IMR-90 (cell line): ENCODE data around the gene DSP. TPM values are rescaled to one million over a fixed set of nuclear protein-coding genes. Genes with fewer than 3 reads are reported as not detected.

Experiments
- ATAC-seq: fragments of 200-7000 bp; cut with Tn5 transposase; 2 replicates; pipeline ENCODE4 v1.9.1; 2020; ENCODE audit warnings: low read depth, mild to moderate bottlenecking, moderate library complexity
- BruUV-seq: library from RNA; stranded (reverse); fragments of 400-500 nt; replicated peaks from 2 replicates; lab custom pipeline; 2021; lab: Mats Ljungman, UMichigan
- CTCF ChIA-PET: fragments of 300-600 bp; formaldehyde crosslinking; extraction: SDS; loops from one replicate; lab custom pipeline; 2021; ENCODE audit warnings: antibody characterized with exemption; lab: Yijun Ruan, JAX
- POLR2A ChIA-PET: fragments of 300-600 bp; sonication (Branson Sonifier 250); formaldehyde crosslinking; loops from one replicate; lab custom pipeline; 2022; ENCODE audit warnings: antibody characterized with exemption; ENCODE audit not compliant: unreplicated experiment; lab: Charles Lee
- DNase-seq: peaks from one replicate; pipeline ENCODE4 v3.0.0; 2013
- H2AFZ ChIP-seq: replicated peaks from 2 replicates; pipeline ENCODE3; 2013; ENCODE audit warnings: low read length, mild to moderate bottlenecking; ENCODE audit not compliant: poor library complexity
- H2AK5ac ChIP-seq: 2 replicates; pipeline ENCODE4 v1.6.1; 2013; ENCODE audit warnings: low read depth, low read length, inconsistent platforms
- H2AK9ac ChIP-seq: replicated peaks from 2 replicates; pipeline ENCODE3; 2013; ENCODE audit warnings: mild to moderate bottlenecking, low read depth, low read length, moderate library complexity; ENCODE audit not compliant: poor library complexity
- H2BK120ac ChIP-seq: 2 replicates; pipeline ENCODE4 v1.6.1; 2013; ENCODE audit warnings: low read depth, low read length, inconsistent platforms
- H2BK15ac ChIP-seq: 3 replicates; pipeline ENCODE4 v1.6.1; 2013; ENCODE audit warnings: low read depth, low read length, inconsistent platforms
- H2BK20ac ChIP-seq: 2 replicates; pipeline ENCODE4 v1.6.1; 2013; ENCODE audit warnings: low read depth, mild to moderate bottlenecking, inconsistent platforms, low read length, moderate library complexity
- H2BK5ac ChIP-seq: 2 replicates; pipeline ENCODE4 v1.6.1; 2013; ENCODE audit warnings: mild to moderate bottlenecking, low read depth, low read length, inconsistent platforms; ENCODE audit not compliant: poor library complexity, severe bottlenecking
- H3K14ac ChIP-seq: replicated peaks from 2 replicates; pipeline ENCODE4 v1.6.1; 2013; ENCODE audit warnings: low read depth, low read length, inconsistent platforms
- H3K18ac ChIP-seq: 2 replicates; pipeline ENCODE4 v1.6.1; 2013; ENCODE audit warnings: low read depth, low read length, control low read depth
- H3K23ac ChIP-seq: 2 replicates; pipeline ENCODE4 v1.6.1; 2013; ENCODE audit warnings: low read depth, low read length, inconsistent platforms
- H3K27ac ChIP-seq: 2 replicates; pipeline ENCODE4 v1.5.1; 2013; ENCODE audit warnings: mild to moderate bottlenecking, control low read depth, low read length; ENCODE audit not compliant: insufficient read depth
- H3K27me3 ChIP-seq: 2 replicates; pipeline ENCODE4 v1.6.1; 2013; ENCODE audit warnings: low read length; ENCODE audit not compliant: control insufficient read depth, insufficient read depth
- H3K36me3 ChIP-seq: 2 replicates; pipeline ENCODE4 v1.6.1; 2013; ENCODE audit warnings: low read length, mixed read lengths; ENCODE audit not compliant: control insufficient read depth, insufficient read depth
- H3K4ac ChIP-seq: 2 replicates; pipeline ENCODE4 v1.6.1; 2013; ENCODE audit warnings: low read depth, low read length, inconsistent platforms
- H3K4me1 ChIP-seq: 2 replicates; pipeline ENCODE4 v1.6.1; 2013; ENCODE audit warnings: low read length, mixed read lengths; ENCODE audit not compliant: control insufficient read depth, insufficient read depth
- H3K4me2 ChIP-seq: 2 replicates; pipeline ENCODE4 v1.6.1; 2013; ENCODE audit warnings: low read depth, mild to moderate bottlenecking, control low read depth, low read length, moderate library complexity
- H3K4me3 ChIP-seq: 2 replicates; pipeline ENCODE4 v1.5.1; 2013; ENCODE audit warnings: low read depth, mild to moderate bottlenecking, control low read depth, low read length, moderate library complexity; ENCODE audit not compliant: insufficient read depth
- H3K56ac ChIP-seq: 2 replicates; pipeline ENCODE4 v1.6.1; 2013; ENCODE audit warnings: low read length, inconsistent platforms; ENCODE audit not compliant: insufficient read depth; ENCODE audit errors: extremely low read depth
- H3K79me1 ChIP-seq, 2 experiments: 2 replicates each; pipeline ENCODE4 v1.6.1; 2013; ENCODE audit warnings: low read length in 2 of 2, inconsistent platforms in 1 of 2, low read depth in 1 of 2
- H3K9ac ChIP-seq: 2 replicates; pipeline ENCODE4 v1.6.1; 2013; ENCODE audit warnings: low read depth, low read length, control low read depth
- H3K9me1 ChIP-seq: 2 replicates; pipeline ENCODE4 v1.6.1; 2013; ENCODE audit warnings: low read length, inconsistent platforms; ENCODE audit not compliant: insufficient read depth
- H3K9me3 ChIP-seq: 2 replicates; pipeline ENCODE4 v1.6.1; 2013; ENCODE audit warnings: low read length; ENCODE audit not compliant: control insufficient read depth, insufficient read depth
- H4K20me1 ChIP-seq: 2 replicates; pipeline ENCODE4 v1.6.1; 2013; ENCODE audit warnings: low read length, inconsistent platforms; ENCODE audit not compliant: insufficient read depth
- H4K5ac ChIP-seq: 2 replicates; pipeline ENCODE4 v1.6.1; 2013; ENCODE audit warnings: mild to moderate bottlenecking, low read depth, low read length, control low read depth
- H4K8ac ChIP-seq, 2 experiments: 2 replicates each; pipeline ENCODE4 v1.6.1; 2013; ENCODE audit warnings: low read depth in 2 of 2, low read length in 2 of 2, control low read depth in 1 of 2, inconsistent platforms in 1 of 2
- H4K91ac ChIP-seq: 2 replicates; pipeline ENCODE4 v1.6.1; 2013; ENCODE audit warnings: low read depth, low read length, inconsistent platforms; ENCODE audit not compliant: insufficient read depth
- BHLHE40 ChIP-seq: fragments of 150-350 bp; IDR thresholded peaks from 2 replicates; pipeline ENCODE4 v1.6.1; 2016; ENCODE audit warnings: mild to moderate bottlenecking, low read depth, low read length
- CEBPB ChIP-seq: IDR thresholded peaks from 2 replicates; pipeline ENCODE4 v1.6.1; 2012; ENCODE audit warnings: low read depth, low read length, improper control_type of control experiment
- CHD1 ChIP-seq: IDR thresholded peaks from 2 replicates; pipeline ENCODE4 v1.6.1; 2012; ENCODE audit warnings: low read depth, low read length, improper control_type of control experiment
- CTCF ChIP-seq: conservative IDR thresholded peaks from 2 replicates; pipeline ENCODE4 v1.5.1; 2012; ENCODE audit warnings: mild to moderate bottlenecking, low read depth, low read length, improper control_type of control experiment
- ELK1 ChIP-seq: fragments of 150-350 bp; IDR thresholded peaks from 2 replicates; pipeline ENCODE4 v1.6.1; 2016; ENCODE audit warnings: low read depth, mild to moderate bottlenecking, low read length, moderate library complexity, borderline replicate concordance
- FOS ChIP-seq: fragments of 150-350 bp; IDR thresholded peaks from 2 replicates; pipeline ENCODE4 v1.6.1; 2016; ENCODE audit warnings: low read depth, low read length
- MAFK ChIP-seq: IDR thresholded peaks from 2 replicates; pipeline ENCODE4 v1.6.1; 2012; ENCODE audit warnings: low read depth, low read length, improper control_type of control experiment
- MAZ ChIP-seq: IDR thresholded peaks from 2 replicates; pipeline ENCODE4 v1.6.1; 2012; ENCODE audit warnings: low read depth, mild to moderate bottlenecking, low read length, improper control_type of control experiment, moderate library complexity, borderline replicate concordance
- NFE2L2 ChIP-seq: fragments of 150-350 bp; IDR thresholded peaks from 2 replicates; pipeline ENCODE4 v1.6.1; 2016; ENCODE audit warnings: low read depth, mild to moderate bottlenecking, low read length
- POLR2A ChIP-seq: IDR thresholded peaks from 2 replicates; pipeline ENCODE4 v1.6.1; 2012; ENCODE audit warnings: mild to moderate bottlenecking, low read depth, low read length
- RAD21 ChIP-seq: IDR thresholded peaks from 2 replicates; pipeline ENCODE4 v1.6.1; 2012; ENCODE audit warnings: low read length, improper control_type of control experiment
- RCOR1 ChIP-seq: IDR thresholded peaks from 2 replicates; pipeline ENCODE4 v1.6.1; 2012; ENCODE audit warnings: mild to moderate bottlenecking, low read length, improper control_type of control experiment; ENCODE audit not compliant: insufficient replicate concordance
- RFX5 ChIP-seq: IDR thresholded peaks from 2 replicates; pipeline ENCODE4 v1.8.0; 2012; ENCODE audit warnings: low read depth, mild to moderate bottlenecking, low read length, moderate library complexity
- SMC3 ChIP-seq: fragments of 150-350 bp; IDR thresholded peaks from 2 replicates; pipeline ENCODE4 v1.6.1; 2016; ENCODE audit warnings: low read depth, mild to moderate bottlenecking, antibody characterized with exemption, low read length, moderate library complexity
- USF2 ChIP-seq: fragments of 150-350 bp; IDR thresholded peaks from 2 replicates; pipeline ENCODE4 v1.6.1; 2017; ENCODE audit warnings: mild to moderate bottlenecking, antibody characterized with exemption, low read length, low read depth
- WGBS, 2 experiments: methylation state at CpG; one replicate each; pipeline versions ENCODE4 v1.1.5 to v1.1.7; 2013; ENCODE audit warnings: missing lambda C conversion rate in 2 of 2; ENCODE audit not compliant: insufficient read length in 1 of 2; ENCODE audit errors: extremely low coverage in 2 of 2; 5-methylcytosine and 5-hydroxymethylcytosine counted together
- dilution Hi-C: fragments of 300-500 bp; cut with HindIII; formaldehyde crosslinking; loops from one replicate; pipeline ENCODE4 v1.14.3; 2018; ENCODE audit warnings: low sequenced_read_pairs; ENCODE audit not compliant: unreplicated experiment
- in situ Hi-C: fragments of 300-500 bp; cut with MboI; formaldehyde crosslinking; loops from 3 replicates; pipeline ENCODE4 v1.14.3; 2019; ENCODE audit warnings: low sequenced_read_pairs, inconsistent platforms, mixed read lengths
- intact Hi-C: fragments of 100-400 bp; cut with micrococcal nuclease; formaldehyde crosslinking; loops from 2 replicates; pipeline ENCODE4 v1.10.0; 2022
- polyA plus RNA-seq, 3 experiments: library from polyadenylated mRNA; depleted of rRNA; stranded (reverse); fragments of >200 nt; gene quantifications; 2 replicates each; pipeline ENCODE4 v1.2.3, GENCODE V29; 2012; ENCODE audit warnings: low replicate concordance in 1 of 3
- total RNA-seq: library from RNA; depleted of rRNA; stranded (reverse); fragments of >200 nt; gene quantifications from 2 replicates; pipeline ENCODE4 v1.2.3, GENCODE V29; 2012

DSP gene
- total and polyA plus RNA-seq, 2 of the 4 experiments (the other 2 are of a cell fraction) = 7.1 to 20.1 TPM

GRCh38 chr6:7632501-7633290, 91.2 kb downstream of the DSP start:
- Histone ChIP-seq H4K8ac (no peak overlapping the region), H3K4me3 (no peak overlapping the region), H4K91ac (no peak overlapping the region), H3K18ac (peak overlapping the region; percentile 64), H2BK120ac (no peak overlapping the region), H3K79me1 (no peaks in the 10 kb centered on the region), H3K23ac (no peak overlapping the region), H3K27ac (no peak overlapping the region), H3K56ac (no peak overlapping the region), H2BK15ac (no peak overlapping the region), H3K9me1 (no peaks in the 10 kb centered on the region), H2BK5ac (no peak overlapping the region), H2AFZ (no peak overlapping the region), H3K36me3 (no peaks in the 10 kb centered on the region), H4K5ac (0 out of 2 replicates have a peak overlapping the region, but pooled peaks have one; percentile 10), H3K9ac (no peak overlapping the region), H3K27me3 (peaks cover 4% of the 10 kb centered on the region; the same call in 1 of the 2 replicates), H3K14ac (no peak overlapping the region), H2AK5ac (no peak overlapping the region), H3K4ac (no peak overlapping the region), H4K20me1 (no peaks in the 10 kb centered on the region), H3K9me3 (no peaks in the 10 kb centered on the region), H3K4me2 (no peak overlapping the region; the same call in 1 of the 2 replicates), H2AK9ac (no peak overlapping the region), H2BK20ac (no peak overlapping the region), H3K4me1 (0 out of 2 replicates have a peak, but pooled peaks cover 4% of the 10 kb centered on the region)
- in situ Hi-C loops (no loop called here), intact Hi-C loops (no loop called here), dilution Hi-C loops (no loop called here)
- 45% methylated on average over 2 of the region's 9 CpGs; no CpG with 5 or more reads in 1 of the 2 experiments for WGBS, 2 experiments
- DNase-seq (no peak), ATAC-seq (peak; percentile 22)
- CTCF ChIA-PET = interaction anchor here (1.0 kb wide), 1 partner anchor 427 kb away, joined by 3 read pairs; no protein-coding TSS in a partner anchor
- POLR2A ChIA-PET = no interaction called here
- no TSS peak for BruUV-seq
- TF ChIP-seq MAZ (no peak), ELK1 (no peak), RAD21 (no peak), RCOR1 (no peak), MAFK (no peak), CEBPB (no peak), NFE2L2 (no peak), RFX5 (no peak), FOS (no peak), SMC3 (no peak), CHD1 (no peak), BHLHE40 (no peak), POLR2A (no peak), USF2 (no peak), CTCF (no peak)
